ENCODE data around the gene TTC21A. TPM values are rescaled to one million over a fixed set of nuclear protein-coding genes. Genes with fewer than 3 reads are reported as not detected.

TTC21A gene
- total and polyA plus RNA-seq, 10 of the 15 experiments (the other 5 are each of a cell fraction or from before 2014, with no cell fraction given), result 0.62 to 3.2 (median 1.2) TPM

- TF ChIP-seq, protein P1, sequence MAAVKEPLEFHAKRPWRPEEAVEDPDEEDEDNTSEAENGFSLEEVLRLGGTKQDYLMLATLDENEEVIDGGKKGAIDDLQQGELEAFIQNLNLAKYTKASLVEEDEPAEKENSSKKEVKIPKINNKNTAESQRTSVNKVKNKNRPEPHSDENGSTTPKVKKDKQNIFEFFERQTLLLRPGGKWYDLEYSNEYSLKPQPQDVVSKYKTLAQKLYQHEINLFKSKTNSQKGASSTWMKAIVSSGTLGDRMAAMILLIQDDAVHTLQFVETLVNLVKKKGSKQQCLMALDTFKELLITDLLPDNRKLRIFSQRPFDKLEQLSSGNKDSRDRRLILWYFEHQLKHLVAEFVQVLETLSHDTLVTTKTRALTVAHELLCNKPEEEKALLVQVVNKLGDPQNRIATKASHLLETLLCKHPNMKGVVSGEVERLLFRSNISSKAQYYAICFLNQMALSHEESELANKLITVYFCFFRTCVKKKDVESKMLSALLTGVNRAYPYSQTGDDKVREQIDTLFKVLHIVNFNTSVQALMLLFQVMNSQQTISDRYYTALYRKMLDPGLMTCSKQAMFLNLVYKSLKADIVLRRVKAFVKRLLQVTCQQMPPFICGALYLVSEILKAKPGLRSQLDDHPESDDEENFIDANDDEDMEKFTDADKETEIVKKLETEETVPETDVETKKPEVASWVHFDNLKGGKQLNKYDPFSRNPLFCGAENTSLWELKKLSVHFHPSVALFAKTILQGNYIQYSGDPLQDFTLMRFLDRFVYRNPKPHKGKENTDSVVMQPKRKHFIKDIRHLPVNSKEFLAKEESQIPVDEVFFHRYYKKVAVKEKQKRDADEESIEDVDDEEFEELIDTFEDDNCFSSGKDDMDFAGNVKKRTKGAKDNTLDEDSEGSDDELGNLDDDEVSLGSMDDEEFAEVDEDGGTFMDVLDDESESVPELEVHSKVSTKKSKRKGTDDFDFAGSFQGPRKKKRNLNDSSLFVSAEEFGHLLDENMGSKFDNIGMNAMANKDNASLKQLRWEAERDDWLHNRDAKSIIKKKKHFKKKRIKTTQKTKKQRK (IDR thresholded peaks at IDR 0.05; ENCODE audit: low read depth, low read length), result no peak
- no peak for TF ChIP-seq GATAD2B (conservative IDR thresholded peaks at IDR 0.05; ENCODE audit: low read depth)
- TF ChIP-seq SREBF2 (IDR thresholded peaks at IDR 0.05; ENCODE audit: low read length), result no peak
- TF ChIP-seq NFYA (IDR thresholded peaks at IDR 0.05; ENCODE audit: borderline replicate concordance, low read depth, low read length), result no peak
These were observed 78.0 kb downstream of the TTC21A start (continued) for GRCh38 chr3:39185326-39185958.

DNA sequence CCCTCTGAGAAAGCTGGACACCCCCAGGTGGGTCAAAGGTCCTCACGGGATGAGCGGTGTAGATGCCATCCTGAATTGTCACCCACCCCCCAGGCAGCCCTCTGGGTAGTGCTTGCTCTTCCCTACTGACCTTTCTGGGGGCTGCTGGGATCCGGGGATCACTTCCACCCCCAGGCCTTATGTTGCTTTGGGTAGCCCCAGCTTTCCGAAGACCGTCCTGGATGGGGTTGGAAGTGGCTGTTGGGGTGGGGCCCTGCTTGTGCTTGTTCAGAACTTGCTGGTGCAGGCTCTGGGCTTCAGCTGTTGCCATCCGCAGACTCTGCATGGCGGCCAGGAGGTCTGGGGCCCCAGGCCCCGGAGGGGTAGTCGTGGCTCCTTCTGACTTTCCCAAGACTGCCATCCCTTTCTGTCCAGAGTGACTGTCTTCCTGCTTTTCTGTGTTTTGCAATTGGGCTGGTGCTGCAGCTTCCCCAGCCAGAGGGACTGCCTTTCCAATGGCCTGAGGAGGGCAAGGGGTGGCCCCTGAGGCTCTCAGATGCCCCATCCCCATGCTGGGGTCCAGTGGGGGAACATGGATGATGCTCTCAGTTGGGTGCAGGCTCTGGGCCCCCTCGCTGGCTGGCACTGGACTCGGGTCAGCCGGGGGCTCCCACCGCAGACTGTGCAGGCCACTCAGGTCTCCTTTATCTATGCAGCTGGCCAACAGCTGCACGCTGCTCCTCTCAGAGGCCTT lies 78.6 kb downstream of the TTC21A start:
- intact Hi-C loops (cut with micrococcal nuclease; ENCODE audit: unreplicated experiment) (no loop called here), in situ Hi-C loops (cut with MboI) (loop anchor here (5.0 kb wide), 2 partner anchors 101 to 196 kb away; partner anchors contain the start of gene SLC25A38)
- ChIA-PET SMC1A (ENCODE audit: uncharacterized antibody, unreplicated experiment) (interaction anchor here (0.9 to 25.3 kb wide), 3 partner anchors 14 to 100 kb away, joined by 3 to 648 read pairs (median 4); partner anchors contain the start of gene CX3CR1), RAD21 (ENCODE audit: unreplicated experiment) (interaction anchor here (0.8 to 16.9 kb wide), 3 partner anchors 30 to 102 kb away, joined by 3 to 456 read pairs (median 3); no protein-coding TSS in a partner anchor), POLR2A (interaction anchor here (0.6 kb wide), 1 partner anchor 99 kb away, joined by 3 read pairs; no protein-coding TSS in a partner anchor), CTCF (interaction anchor here (1.5 to 15.9 kb wide), 3 partner anchors 10 to 192 kb away, joined by 5 to 756 read pairs (median 6); no protein-coding TSS in a partner anchor)
- no peak overlapping the region for H3K4me2 ChIP-seq (ENCODE audit: control insufficient read depth, insufficient read depth)
- FAIRE-seq (no peak), DNase-seq (ENCODE audit: low read depth, low spot score) (no peak), ATAC-seq (no peak)
- H3K79me2 ChIP-seq (ENCODE audit: control insufficient read depth, insufficient read depth, low read length), result no peaks in the 10 kb centered on the region
- no peak overlapping the region for H3K27ac ChIP-seq (ENCODE audit: control insufficient read depth, insufficient read depth)
- no peaks in the 10 kb centered on the region for H3K36me3 ChIP-seq (ENCODE audit: control insufficient read depth in 2 of 2, insufficient read depth in 2 of 2, low read length in 1 of 2)
- H3K9ac ChIP-seq (ENCODE audit: control insufficient read depth, insufficient read depth, low read length), result no peak overlapping the region
- no peak overlapping the region for H2AFZ ChIP-seq (ENCODE audit: control insufficient read depth, low read depth, low read length)
- no peaks in the 10 kb centered on the region for H4K20me1 ChIP-seq (ENCODE audit: control insufficient read depth, insufficient read depth)
- WGBS (ENCODE audit: insufficient coverage, insufficient replicate concordance, low lambda C conversion rate, missing lambda C conversion rate), result 45% methylated on average over 14 of the region's 14 CpGs
- no peak overlapping the region for H3K4me3 ChIP-seq
- no peaks in the 10 kb centered on the region; the same call in 1 of the 2 replicates for H3K4me1 ChIP-seq (ENCODE audit: control insufficient read depth, insufficient read depth, low read length)
- no peaks in the 10 kb centered on the region for H3K9me3 ChIP-seq (replicated peaks; ENCODE audit: control insufficient read depth, insufficient read depth, low read length)
- TF ChIP-seq FOS (IDR thresholded peaks at IDR 0.05; ENCODE audit: borderline replicate concordance, extremely low read depth, insufficient read length) (no peak), ETV6 (conservative IDR thresholded peaks at IDR 0.05 in 1 of 2, IDR thresholded peaks at IDR 0.05 in 1 of 2; ENCODE audit: borderline replicate concordance in 1 of 2, low read depth in 1 of 2) (no peak)
- no TSS peak for BruUV-seq (replicated peaks)
- H3K27me3 ChIP-seq (replicated peaks in 1 of 2; ENCODE audit: control insufficient read depth in 2 of 2, insufficient read depth in 2 of 2, low read length in 1 of 2), result no peaks in the 10 kb centered on the region
